HepG2 (cell line): Measurements from ENCODE around the gene CDKN3. TPM values are rescaled to one million over a fixed set of nuclear protein-coding genes. Genes with fewer than 3 reads are reported as not detected.

ENCODE experiments used
- ATF2 ChIP-seq: sonication (generic); formaldehyde crosslinking; IDR thresholded peaks from 2 replicates; pipeline ENCODE4 v1.4.0; 2020; ENCODE audit warnings: missing genetic modification reagents
- BCL6 ChIP-seq: IDR thresholded peaks from 2 replicates; pipeline ENCODE4 v1.6.1; 2016; ENCODE audit warnings: missing genetic modification reagents, missing compliant biosample characterization
- CEBPG ChIP-seq: IDR thresholded peaks from 2 replicates; pipeline ENCODE4 v1.6.1; 2016
- FLYWCH1 ChIP-seq: sonication (generic); formaldehyde crosslinking; IDR thresholded peaks from 2 replicates; pipeline ENCODE4 v1.8.1; 2023; ENCODE audit warnings: mild to moderate bottlenecking, missing genetic modification reagents
- GZF1 ChIP-seq: sonication (generic); formaldehyde crosslinking; IDR thresholded peaks from 2 replicates; pipeline ENCODE4 v1.5.1; 2020; ENCODE audit warnings: mild to moderate bottlenecking, missing genetic modification reagents
- MAFG ChIP-seq: sonication (generic); formaldehyde crosslinking; IDR thresholded peaks from 2 replicates; pipeline ENCODE4 v1.5.1; 2020; ENCODE audit warnings: mild to moderate bottlenecking, missing genetic modification reagents
- MXD1 ChIP-seq: sonication (generic); formaldehyde crosslinking; IDR thresholded peaks from 2 replicates; pipeline ENCODE4 v1.4.0; 2020; ENCODE audit warnings: mild to moderate bottlenecking, missing genetic modification reagents
- PBX3 ChIP-seq: sonication (generic); formaldehyde crosslinking; IDR thresholded peaks from 2 replicates; pipeline ENCODE4 v1.8.1; 2023; ENCODE audit warnings: missing genetic modification reagents, inconsistent platforms, borderline replicate concordance
- PCBP1 ChIP-seq: fragments of 200-400 bp; formaldehyde crosslinking; IDR thresholded peaks from 2 replicates; pipeline ENCODE4 v1.6.1; 2017; ENCODE audit warnings: mild to moderate bottlenecking, low read depth, low read length, borderline replicate concordance
- PLRG1 ChIP-seq: fragments of 450-650 bp; conservative IDR thresholded peaks from 2 replicates; pipeline ENCODE4 v1.6.1; 2016
- POLR2AphosphoS2 ChIP-seq: IDR thresholded peaks from 2 replicates; pipeline ENCODE4 v1.6.1; 2011; ENCODE audit warnings: low read depth, low read length, improper control_type of control experiment
- REL ChIP-seq: sonication (generic); formaldehyde crosslinking; conservative IDR thresholded peaks from 2 replicates; pipeline ENCODE4 v1.8.0; 2022; ENCODE audit warnings: mild to moderate bottlenecking, missing genetic modification reagents, moderate library complexity
- SALL2 ChIP-seq: sonication (generic); formaldehyde crosslinking; IDR thresholded peaks from 2 replicates; pipeline ENCODE4 v1.8.1; 2023; ENCODE audit warnings: mild to moderate bottlenecking, missing genetic modification reagents, inconsistent platforms
- XRCC5 ChIP-seq: fragments of 200-400 bp; formaldehyde crosslinking; optimal IDR thresholded peaks from 2 replicates; pipeline ENCODE3; 2017; ENCODE audit warnings: mild to moderate bottlenecking, low read length
- YY1 ChIP-seq: IDR thresholded peaks from 2 replicates; pipeline ENCODE4 v1.6.1; 2011; ENCODE audit warnings: low read length, low read depth, moderate library complexity, mild to moderate bottlenecking; ENCODE audit not compliant: insufficient read depth, insufficient replicate concordance
- ZBTB26 ChIP-seq: IDR thresholded peaks from 2 replicates; pipeline ENCODE4 v1.6.1; 2016; ENCODE audit warnings: missing compliant biosample characterization, missing genetic modification reagents, borderline replicate concordance
- ZFP36L2 ChIP-seq: sonication (generic); formaldehyde crosslinking; IDR thresholded peaks from 2 replicates; pipeline ENCODE4 v1.4.0; 2020; ENCODE audit warnings: missing genetic modification reagents
- ZGPAT ChIP-seq: IDR thresholded peaks from 2 replicates; pipeline ENCODE4 v1.6.1; 2016; ENCODE audit warnings: mild to moderate bottlenecking
- ZNF333 ChIP-seq: sonication (generic); formaldehyde crosslinking; IDR thresholded peaks from 2 replicates; pipeline ENCODE4 v1.4.0; 2020; ENCODE audit warnings: mild to moderate bottlenecking, missing genetic modification reagents, borderline replicate concordance
- ZNF574 ChIP-seq: sonication (generic); formaldehyde crosslinking; IDR thresholded peaks from 2 replicates; pipeline ENCODE4 v1.4.0; 2020; ENCODE audit warnings: missing genetic modification reagents
- ZNF749 ChIP-seq: sonication (generic); formaldehyde crosslinking; IDR thresholded peaks from 2 replicates; pipeline ENCODE4 v1.8.0; 2022; ENCODE audit warnings: mild to moderate bottlenecking, missing genetic modification reagents, moderate library complexity, borderline replicate concordance
- ZNF784 ChIP-seq: sonication (generic); formaldehyde crosslinking; IDR thresholded peaks from 2 replicates; pipeline ENCODE4 v1.5.1; 2020; ENCODE audit warnings: missing genetic modification reagents, mild to moderate bottlenecking, borderline replicate concordance
- polyA plus RNA-seq, 8 experiments: library from polyadenylated mRNA; depleted of rRNA in 3 of 8; stranded (reverse) in 7 of 8; unstranded in 1 of 8; fragments of >200 nt; fragmentation: Illumina TruSeq in 4 of 8; extraction: Trizol in 4 of 8; gene quantifications; 2 replicates each; pipeline versions ENCODE4 v1.2.1 to v1.2.3, GENCODE V29; 2011 to 2016; ENCODE audit warnings: low read depth in 4 of 8, missing spikeins in 1 of 8, mixed read lengths in 1 of 8; ENCODE audit not compliant: insufficient read depth in 1 of 8
- total RNA-seq, 5 experiments: library from RNA; depleted of rRNA; stranded (reverse); fragments of >200 nt; fragmentation: Illumina TruSeq; extraction: Trizol; gene quantifications; 2 replicates each; pipeline ENCODE4 v1.2.3, GENCODE V29; 2016; ENCODE audit warnings: low read depth in 1 of 5

Gene CDKN3
- total and polyA plus RNA-seq, 2 of the 13 experiments (the other 11 are each of a cell fraction or from before 2014, with no cell fraction given) = 63.0 to 88.9 TPM

- TF ChIP-seq YY1 (no peak), GZF1 (CRISPR knock-in tag) (peak; percentile 76; the same call in 1 of the 2 replicates), PBX3 (CRISPR knock-in tag) (no peak), ZFP36L2 (no peak), REL (CRISPR knock-in tag) (no peak), BCL6 (CRISPR knock-in tag) (peak; percentile 100), SALL2 (CRISPR knock-in tag) (no peak), ZNF749 (CRISPR knock-in tag) (no peak), MAFG (CRISPR knock-in tag) (no peak), PCBP1 (no peak), ZNF574 (CRISPR knock-in tag) (peak; percentile 74; the same call in 1 of the 2 replicates), MXD1 (no peak), PLRG1 (no peak), ATF2 (CRISPR knock-in tag) (peak; percentile 91), XRCC5 (peak; percentile 86), POLR2AphosphoS2 (no peak), FLYWCH1 (CRISPR knock-in tag) (no peak), ZNF333 (CRISPR knock-in tag) (no peak), CEBPG (peak; percentile 95), ZBTB26 (no peak), ZGPAT (CRISPR knock-in tag) (peak; percentile 92), ZNF784 (CRISPR knock-in tag) (no peak)
Measured at GRCh38 chr14:54354096-54354495, 42.7 kb upstream of the CDKN3 start (continued).
